Parathyroid adenoma (tissue), 2 donors: ENCODE data around the gene FGF4.

Experiments
- H2AFZ ChIP-seq: fragments of 300-600 bp; sonication (generic); one replicate; pipeline ENCODE4 v1.7.0; 2017; ENCODE audit warnings: antibody characterized with exemption, mild to moderate bottlenecking
- H3K27ac ChIP-seq: fragments of 300-600 bp; sonication (generic); one replicate; pipeline ENCODE4 v1.7.0; 2017
- H3K27me3 ChIP-seq: fragments of 300-600 bp; sonication (generic); one replicate; pipeline ENCODE4 v1.7.0; 2017; ENCODE audit warnings: low read length; ENCODE audit not compliant: control insufficient read depth, insufficient read depth
- H3K36me3 ChIP-seq: fragments of 300-600 bp; sonication (generic); one replicate; pipeline ENCODE4 v1.7.0; 2017; ENCODE audit warnings: low read length; ENCODE audit not compliant: control insufficient read depth, insufficient read depth
- H3K4me1 ChIP-seq: fragments of 300-600 bp; sonication (generic); one replicate; pipeline ENCODE4 v1.7.0; 2017; ENCODE audit warnings: control low read depth
- H3K4me2 ChIP-seq: fragments of 300-600 bp; sonication (generic); one replicate; pipeline ENCODE4 v1.7.0; 2017; ENCODE audit warnings: low read length
- H3K4me3 ChIP-seq: fragments of 300-600 bp; sonication (generic); one replicate; pipeline ENCODE4 v1.7.0; 2017; ENCODE audit warnings: low read depth, low read length
- H3K79me2 ChIP-seq: fragments of 300-600 bp; sonication (generic); one replicate; pipeline ENCODE4 v1.7.0; 2017; ENCODE audit warnings: control low read depth
- H3K9ac ChIP-seq: fragments of 300-600 bp; sonication (generic); one replicate; pipeline ENCODE4 v1.7.0; 2017; ENCODE audit warnings: mild to moderate bottlenecking
- H3K9me3 ChIP-seq: fragments of 300-600 bp; sonication (generic); one replicate; pipeline ENCODE4 v1.7.0; 2017; ENCODE audit warnings: low read length; ENCODE audit not compliant: control insufficient read depth
- TF ChIP-seq, protein P1 (sequence below): fragments of 300-600 bp; sonication (generic); IDR thresholded peaks from one replicate; pipeline ENCODE4 v1.7.0; 2017; ENCODE audit warnings: antibody characterized with exemption, mild to moderate bottlenecking
- donor health status: primary hyperparathyroidism.

Gene FGF4, protein sequence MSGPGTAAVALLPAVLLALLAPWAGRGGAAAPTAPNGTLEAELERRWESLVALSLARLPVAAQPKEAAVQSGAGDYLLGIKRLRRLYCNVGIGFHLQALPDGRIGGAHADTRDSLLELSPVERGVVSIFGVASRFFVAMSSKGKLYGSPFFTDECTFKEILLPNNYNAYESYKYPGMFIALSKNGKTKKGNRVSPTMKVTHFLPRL

DNA sequence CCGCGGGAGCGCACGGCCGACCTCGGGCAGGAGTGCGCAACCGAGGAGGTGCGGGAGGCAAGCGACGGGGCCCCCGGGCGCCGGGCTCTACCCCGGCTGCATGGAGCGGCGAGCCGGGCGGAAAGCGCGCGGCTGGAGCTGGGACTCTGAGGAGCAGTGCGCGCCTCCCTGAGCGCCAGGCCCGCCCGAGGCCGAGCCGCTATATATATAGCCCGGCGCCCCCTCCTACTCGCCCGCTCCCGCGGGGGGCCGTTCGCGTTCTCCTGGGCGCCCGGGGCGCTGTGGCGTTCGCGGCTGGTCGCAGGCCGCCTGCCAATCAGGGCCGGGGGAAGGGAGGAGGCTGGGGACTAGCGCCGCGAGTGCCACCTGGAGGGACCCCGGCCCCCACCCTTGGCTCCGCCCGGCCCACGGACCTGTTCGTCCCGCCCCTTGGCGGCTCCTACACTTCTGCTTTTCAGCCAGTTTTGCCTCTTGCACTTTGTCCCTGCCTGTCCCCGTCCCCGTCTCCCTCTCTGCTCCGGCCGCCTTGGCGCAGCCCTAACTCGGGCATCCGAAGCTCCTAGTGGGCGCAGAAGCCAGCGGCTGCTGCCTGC, at the start of gene FGF4:
Gene FGF4 (minus strand): TSS at position 179 of the 593 bp plus-strand sequence. CDS start 257 bp downstream, outside the sequence.
- no peaks in the 10 kb centered on the region for H3K27me3 ChIP-seq
- no peaks in the 10 kb centered on the region for H3K79me2 ChIP-seq
- no peaks in the 10 kb centered on the region for H3K9me3 ChIP-seq
- H3K27ac ChIP-seq = no peak within 1 kb of the TSS
- H3K4me1 ChIP-seq = no peaks in the 10 kb centered on the region
- H2AFZ ChIP-seq = no peak within 1 kb of the TSS
- no peak within 1 kb of the TSS for H3K9ac ChIP-seq
- H3K4me2 ChIP-seq = no peak within 1 kb of the TSS
- H3K4me3 ChIP-seq = no peak within 1 kb of the TSS
- TF ChIP-seq, protein P1, sequence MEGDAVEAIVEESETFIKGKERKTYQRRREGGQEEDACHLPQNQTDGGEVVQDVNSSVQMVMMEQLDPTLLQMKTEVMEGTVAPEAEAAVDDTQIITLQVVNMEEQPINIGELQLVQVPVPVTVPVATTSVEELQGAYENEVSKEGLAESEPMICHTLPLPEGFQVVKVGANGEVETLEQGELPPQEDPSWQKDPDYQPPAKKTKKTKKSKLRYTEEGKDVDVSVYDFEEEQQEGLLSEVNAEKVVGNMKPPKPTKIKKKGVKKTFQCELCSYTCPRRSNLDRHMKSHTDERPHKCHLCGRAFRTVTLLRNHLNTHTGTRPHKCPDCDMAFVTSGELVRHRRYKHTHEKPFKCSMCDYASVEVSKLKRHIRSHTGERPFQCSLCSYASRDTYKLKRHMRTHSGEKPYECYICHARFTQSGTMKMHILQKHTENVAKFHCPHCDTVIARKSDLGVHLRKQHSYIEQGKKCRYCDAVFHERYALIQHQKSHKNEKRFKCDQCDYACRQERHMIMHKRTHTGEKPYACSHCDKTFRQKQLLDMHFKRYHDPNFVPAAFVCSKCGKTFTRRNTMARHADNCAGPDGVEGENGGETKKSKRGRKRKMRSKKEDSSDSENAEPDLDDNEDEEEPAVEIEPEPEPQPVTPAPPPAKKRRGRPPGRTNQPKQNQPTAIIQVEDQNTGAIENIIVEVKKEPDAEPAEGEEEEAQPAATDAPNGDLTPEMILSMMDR = no peak
- no peaks in the 10 kb centered on the region for H3K36me3 ChIP-seq

DNA sequence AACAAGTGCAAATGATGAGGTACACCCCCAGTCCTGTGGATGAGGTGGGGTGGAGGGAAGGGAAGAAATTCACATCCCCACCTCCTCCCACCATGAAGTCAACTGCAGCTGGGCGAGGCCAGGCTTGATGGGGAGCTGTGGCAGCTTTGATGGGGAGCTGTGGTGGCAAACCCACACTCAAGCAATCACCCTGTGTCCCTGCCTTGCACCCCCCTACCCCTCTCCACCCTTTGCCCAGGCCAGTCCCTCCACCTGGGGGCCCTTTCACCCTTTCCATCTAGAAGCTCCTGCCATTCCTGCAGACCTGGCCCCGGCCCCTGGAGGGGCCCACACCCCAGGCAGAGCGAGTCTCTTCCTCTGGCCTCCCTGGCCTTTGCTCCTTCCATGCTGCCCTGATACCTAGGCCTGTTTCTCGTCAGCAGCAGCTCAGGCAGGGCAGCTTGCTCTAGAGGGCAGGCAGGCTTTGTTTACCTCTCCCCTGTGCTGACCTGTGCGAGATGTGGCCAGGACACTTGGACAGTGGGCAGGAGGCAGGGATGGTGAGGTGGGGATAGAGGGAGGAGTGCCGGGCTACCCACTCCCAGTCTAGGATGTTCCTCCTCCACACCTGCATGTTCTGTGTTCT, 48.6 kb upstream of the FGF4 start:
- no peaks in the 10 kb centered on the region for H3K9me3 ChIP-seq
- H3K36me3 ChIP-seq = no peaks in the 10 kb centered on the region
- H3K4me3 ChIP-seq = no peak overlapping the region
- no peaks in the 10 kb centered on the region for H3K79me2 ChIP-seq
- TF ChIP-seq, protein P1 = no peak
- H3K4me1 ChIP-seq = no peaks in the 10 kb centered on the region
- no peak overlapping the region for H3K27ac ChIP-seq
- no peak overlapping the region for H2AFZ ChIP-seq
- no peak overlapping the region for H3K9ac ChIP-seq
- no peak overlapping the region for H3K4me2 ChIP-seq
- no peaks in the 10 kb centered on the region for H3K27me3 ChIP-seq

DNA sequence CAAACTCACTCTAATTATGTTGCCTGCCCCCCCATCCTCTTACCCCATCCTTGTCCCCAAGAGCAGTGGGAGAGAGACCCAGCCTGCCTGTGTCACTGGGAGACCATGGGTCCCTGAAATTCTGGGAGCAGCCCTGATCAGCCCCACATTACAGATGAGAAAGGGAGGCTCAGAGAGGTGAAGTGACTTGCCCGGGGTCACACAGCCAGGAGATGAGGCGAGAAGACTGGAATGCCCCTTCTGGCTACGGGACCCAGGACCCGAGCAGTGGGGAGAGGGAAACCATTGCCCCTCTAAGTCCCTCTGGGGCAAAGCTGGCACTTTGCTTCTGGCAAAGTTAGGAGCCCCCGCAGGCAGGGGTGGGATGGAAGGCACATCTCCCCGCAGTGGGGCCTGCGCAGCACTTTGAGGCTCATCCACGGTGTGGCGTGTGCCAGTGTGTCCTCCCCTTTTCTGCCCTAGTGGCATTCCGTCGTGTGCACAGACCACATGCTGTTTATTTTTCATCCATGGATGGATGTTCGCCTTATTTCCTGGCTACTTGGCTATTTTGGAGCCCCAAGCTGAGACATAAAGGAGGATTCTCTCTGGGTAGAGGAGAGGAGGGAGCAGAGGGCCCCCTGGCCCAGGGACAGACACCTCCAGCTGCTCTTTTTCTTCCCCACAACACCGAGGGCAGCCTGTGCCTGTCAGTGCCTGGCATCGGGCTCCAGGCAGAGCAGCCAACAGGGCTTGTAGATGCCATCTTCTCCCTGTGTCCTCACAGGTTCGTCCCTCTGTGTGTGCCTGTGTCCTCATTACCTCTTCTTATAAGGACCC, 47.7 kb upstream of the FGF4 start:
- no peak overlapping the region for H3K27ac ChIP-seq
- no peaks in the 10 kb centered on the region for H3K4me1 ChIP-seq
- no peaks in the 10 kb centered on the region for H3K79me2 ChIP-seq
- TF ChIP-seq, protein P1 = no peak
- no peak overlapping the region for H3K4me2 ChIP-seq
- H3K9me3 ChIP-seq = no peaks in the 10 kb centered on the region
- no peak overlapping the region for H3K4me3 ChIP-seq
- H3K9ac ChIP-seq = no peak overlapping the region
- H2AFZ ChIP-seq = no peak overlapping the region
- H3K27me3 ChIP-seq = no peaks in the 10 kb centered on the region
- no peaks in the 10 kb centered on the region for H3K36me3 ChIP-seq

DNA sequence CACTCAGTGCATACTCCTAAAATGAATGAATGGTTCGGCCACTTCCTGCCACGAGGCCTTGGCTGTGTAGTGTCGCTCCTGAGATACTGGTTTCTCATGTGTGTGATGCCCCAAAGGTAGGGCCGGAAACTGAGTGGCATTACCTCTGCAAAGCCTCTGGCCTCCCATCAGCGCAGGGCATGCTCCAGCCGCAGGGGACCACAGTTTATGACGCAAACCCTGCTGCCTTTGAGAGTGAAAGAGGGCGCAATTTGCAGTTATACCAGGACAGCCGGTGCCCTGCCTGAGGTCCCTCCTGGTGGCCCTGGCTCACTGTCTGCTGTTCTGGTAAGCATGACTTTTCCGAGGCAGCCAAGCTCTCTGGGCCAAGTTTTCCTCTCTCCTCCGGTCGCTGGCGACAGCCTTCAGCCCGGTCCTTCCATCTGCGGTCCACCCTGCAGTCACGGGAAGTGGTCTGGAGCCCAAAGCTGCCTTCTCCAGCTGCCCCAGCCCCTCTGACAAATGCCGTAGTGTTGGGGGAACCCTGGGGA, 46.4 kb upstream of the FGF4 start:
- Histone ChIP-seq H3K4me3 (no peak overlapping the region), H3K27ac (no peak overlapping the region), H2AFZ (no peak overlapping the region), H3K27me3 (no peaks in the 10 kb centered on the region), H3K9me3 (no peaks in the 10 kb centered on the region), H3K9ac (no peak overlapping the region), H3K4me1 (no peaks in the 10 kb centered on the region), H3K79me2 (no peaks in the 10 kb centered on the region), H3K4me2 (no peak overlapping the region), H3K36me3 (no peaks in the 10 kb centered on the region)
- TF ChIP-seq, protein P1 = no peak
